DND-41 (cell line): ENCODE measurements around the gene HYI.

ENCODE experiments used
- ATAC-seq: fragments of 200-7000 bp; cut with Tn5 transposase; 3 replicates; pipeline ENCODE4 v1.9.1; 2021; ENCODE audit warnings: low read depth; ENCODE audit not compliant: insufficient read depth
- DNase-seq: peaks from one replicate; pipeline ENCODE4 v3.0.0-alpha.2; 2020
- H2AFZ ChIP-seq: 2 replicates; pipeline ENCODE4 v1.6.0; 2012; ENCODE audit warnings: low read depth, low read length
- H3K27ac ChIP-seq: 2 replicates; pipeline ENCODE4 v1.5.1; 2012; ENCODE audit warnings: low read length, inconsistent platforms
- H3K27me3 ChIP-seq: fragments of 200-600 bp; sonication (generic); 2 replicates; pipeline ENCODE4 v1.6.0; 2012; ENCODE audit warnings: low read length, mild to moderate bottlenecking, inconsistent platforms; ENCODE audit not compliant: insufficient read depth, poor library complexity
- H3K36me3 ChIP-seq: 2 replicates; pipeline ENCODE4 v1.5.1; 2012; ENCODE audit warnings: low read length, inconsistent platforms; ENCODE audit not compliant: insufficient read depth
- H3K4me1 ChIP-seq: 2 replicates; pipeline ENCODE4 v1.5.1; 2012; ENCODE audit warnings: mild to moderate bottlenecking, low read length; ENCODE audit not compliant: insufficient read depth
- H3K4me2 ChIP-seq: 2 replicates; pipeline ENCODE4 v1.6.0; 2012; ENCODE audit warnings: mild to moderate bottlenecking, moderate library complexity, low read length, inconsistent platforms; ENCODE audit not compliant: insufficient read depth
- H3K4me3 ChIP-seq, 2 experiments: fragments of 200-600 bp in 1 of 2; shearing (Covaris generic) in 1 of 2; 2 replicates each; pipeline ENCODE4 v1.5.1; 2012 to 2016; ENCODE audit warnings: inconsistent platforms in 2 of 2, low read length in 2 of 2, mild to moderate bottlenecking in 2 of 2, low read depth in 1 of 2, moderate library complexity in 1 of 2
- H3K79me2 ChIP-seq: 2 replicates; pipeline ENCODE4 v1.6.0; 2012; ENCODE audit warnings: low read length, inconsistent platforms; ENCODE audit not compliant: insufficient read depth
- H3K9ac ChIP-seq: 2 replicates; pipeline ENCODE4 v1.6.0; 2012; ENCODE audit warnings: low read depth, mild to moderate bottlenecking, inconsistent platforms, low read length, moderate library complexity
- H3K9me3 ChIP-seq: 2 replicates; pipeline ENCODE4 v1.5.1; 2012; ENCODE audit warnings: low read length, moderate library complexity, mild to moderate bottlenecking, inconsistent platforms; ENCODE audit not compliant: insufficient read depth, severe bottlenecking
- H4K20me1 ChIP-seq: 2 replicates; pipeline ENCODE4 v1.6.0; 2012; ENCODE audit warnings: low read length; ENCODE audit not compliant: insufficient read depth
- CTCF ChIP-seq: IDR thresholded peaks from 2 replicates; pipeline ENCODE4 v1.5.1; 2012; ENCODE audit warnings: borderline replicate concordance, low read length, moderate library complexity, mild to moderate bottlenecking; ENCODE audit not compliant: poor library complexity, severe bottlenecking; ENCODE audit errors: extremely low read depth
- EZH2 ChIP-seq: IDR thresholded peaks from 3 replicates; pipeline ENCODE4 v1.6.1; 2012; ENCODE audit warnings: borderline replicate concordance, low read depth, mild to moderate bottlenecking, moderate library complexity, low read length, inconsistent platforms; ENCODE audit not compliant: severe bottlenecking

HYI gene

DNA sequence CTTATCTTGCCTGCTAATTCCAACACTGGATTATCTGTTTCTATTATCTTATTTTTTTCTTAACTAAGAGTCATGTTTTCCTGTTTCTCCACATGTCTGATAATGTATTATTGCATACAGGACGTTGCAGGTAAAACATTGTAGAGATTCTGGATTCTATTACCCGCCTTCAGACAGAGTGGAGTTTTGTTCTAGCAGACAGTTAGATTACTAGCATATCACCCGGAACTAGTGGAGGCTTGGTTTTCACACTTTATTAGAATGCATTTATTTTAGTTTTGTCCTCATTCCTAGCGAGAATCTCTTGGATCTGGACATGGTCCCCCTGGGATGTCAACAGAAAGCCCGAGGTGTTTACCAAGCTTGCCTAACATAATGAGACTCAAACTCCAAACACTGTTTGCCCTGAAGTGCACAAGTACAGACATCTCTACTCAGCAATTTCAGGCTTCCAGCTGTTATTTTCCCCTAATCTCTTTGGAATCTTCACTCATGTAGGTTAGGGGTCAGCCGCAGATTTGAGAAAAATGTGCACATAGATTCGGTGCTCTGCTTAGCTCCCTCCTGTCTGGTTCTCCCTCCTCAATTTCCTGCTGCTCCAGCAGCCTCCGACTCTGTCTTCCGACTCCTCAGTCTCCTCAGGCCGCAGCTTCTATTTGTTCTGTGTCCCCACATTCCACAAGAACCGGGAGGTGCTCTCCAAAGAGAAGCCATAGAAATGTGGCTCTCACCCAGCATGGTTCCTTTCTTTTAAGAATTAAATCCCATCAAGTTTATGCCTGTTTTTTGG lies 40.1 kb upstream of the HYI start:
- ATAC-seq (no peak), DNase-seq (no peak)
- Histone ChIP-seq H4K20me1 (no peaks in the 10 kb centered on the region), H3K4me3 (no peak overlapping the region), H3K4me1 (no peaks in the 10 kb centered on the region), H3K27me3 (peaks cover 11% of the 10 kb centered on the region), H3K27ac (no peak overlapping the region), H3K79me2 (no peaks in the 10 kb centered on the region), H3K36me3 (no peaks in the 10 kb centered on the region), H3K4me2 (no peak overlapping the region), H3K9ac (no peak overlapping the region), H2AFZ (no peak overlapping the region), H3K9me3 (peaks cover 5% of the 10 kb centered on the region)
- TF ChIP-seq EZH2 = no peak
- no peak for TF ChIP-seq CTCF

DNA sequence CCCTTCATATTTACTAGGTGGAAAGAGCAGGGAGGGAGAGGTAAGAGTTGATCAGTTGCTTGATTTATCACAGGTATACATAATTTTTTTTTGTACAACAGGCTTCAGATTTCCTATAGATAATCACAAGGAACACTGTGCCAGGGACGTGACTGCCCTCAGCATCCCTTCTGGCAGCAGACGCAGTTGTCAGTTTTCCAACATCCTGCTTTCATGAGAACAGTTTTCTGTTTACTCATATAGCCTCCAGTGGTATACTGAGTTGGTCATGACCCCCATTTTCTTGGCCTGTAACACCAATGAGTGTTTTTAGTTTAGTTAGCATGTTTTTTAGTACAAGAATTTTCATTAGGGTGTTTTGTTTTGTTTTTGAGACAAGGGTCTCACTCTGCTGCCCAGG lies 39.1 kb upstream of the HYI start:
- Histone ChIP-seq H3K27me3 (peaks cover 11% of the 10 kb centered on the region), H3K27ac (no peak overlapping the region), H3K79me2 (no peaks in the 10 kb centered on the region), H3K9me3 (peaks cover 10% of the 10 kb centered on the region), H3K4me1 (no peaks in the 10 kb centered on the region), H3K4me2 (no peak overlapping the region), H4K20me1 (no peaks in the 10 kb centered on the region), H3K9ac (no peak overlapping the region), H3K36me3 (no peaks in the 10 kb centered on the region), H3K4me3 (no peak overlapping the region), H2AFZ (no peak overlapping the region)
- DNase-seq (no peak), ATAC-seq (no peak)
- TF ChIP-seq EZH2 (no peak), CTCF (no peak)

DNA sequence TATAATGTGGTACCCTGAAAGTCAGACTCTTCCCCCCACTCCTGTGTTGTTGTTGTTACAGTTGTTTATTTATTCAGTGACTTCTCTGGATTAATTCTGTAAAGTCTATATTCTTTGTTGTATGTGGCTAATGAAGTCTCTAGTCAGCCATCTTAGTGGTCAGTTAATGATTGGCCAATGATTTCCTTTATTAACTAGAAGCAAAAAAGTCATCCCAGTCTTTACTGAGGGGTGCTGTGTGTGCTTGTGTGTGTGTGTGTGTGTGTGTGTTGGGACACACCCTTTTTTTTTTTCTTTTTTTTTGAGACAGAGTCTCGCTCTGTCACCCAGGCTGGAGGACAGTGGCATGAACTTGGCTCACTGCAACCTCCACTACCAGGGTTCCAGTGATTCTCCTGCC lies 37.3 kb upstream of the HYI start:
- Histone ChIP-seq H3K4me2 (no peak overlapping the region), H3K27ac (no peak overlapping the region), H4K20me1 (no peaks in the 10 kb centered on the region), H3K36me3 (no peaks in the 10 kb centered on the region), H3K27me3 (peaks cover 11% of the 10 kb centered on the region), H3K4me3 (no peak overlapping the region), H3K9ac (no peak overlapping the region), H3K9me3 (peaks cover 13% of the 10 kb centered on the region), H2AFZ (no peak overlapping the region), H3K79me2 (no peaks in the 10 kb centered on the region), H3K4me1 (no peaks in the 10 kb centered on the region)
- ATAC-seq = no peak
- no peak for TF ChIP-seq CTCF
- TF ChIP-seq EZH2 = no peak
- no peak for DNase-seq
